ENCODE measurements around the gene SLC16A14. TPM values are rescaled to one million over a fixed set of nuclear protein-coding genes. Genes with fewer than 3 reads are reported as not detected.

SLC16A14 gene
- total RNA-seq, 1 donor from 2014 or later = 7.8 TPM

DNA sequence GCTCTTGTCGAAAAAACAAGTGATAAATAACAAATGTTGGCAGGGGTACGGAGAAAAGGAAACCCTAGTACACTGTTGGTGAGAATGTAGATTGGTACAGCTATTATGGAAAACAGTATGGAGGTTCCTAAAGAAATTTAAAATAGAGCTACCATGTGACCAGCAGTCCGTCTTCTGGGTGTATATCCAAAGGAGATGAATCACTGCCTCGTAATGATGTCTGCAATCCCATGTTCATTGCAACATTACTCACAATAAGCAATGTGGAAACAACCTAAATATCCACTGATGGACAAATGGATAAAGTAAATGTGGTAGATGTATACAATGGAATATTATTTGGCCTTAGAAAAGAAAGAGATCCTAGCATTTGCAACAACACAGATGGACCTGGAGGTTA, 50.6 kb downstream of the SLC16A14 start:
- Mint-ChIP-seq H3K36me3 (ENCODE audit: low read depth) (no peaks in the 10 kb centered on the region), H3K4me1 (ENCODE audit: low read depth) (no peaks in the 10 kb centered on the region), H3K9me3 (no peaks in the 10 kb centered on the region), H3K27ac (no peak overlapping the region), H3K4me3 (ENCODE audit: low read depth) (no peak overlapping the region), H3K27me3 (ENCODE audit: low read depth) (peaks cover 6% of the 10 kb centered on the region)
- intact Hi-C loops (cut with micrococcal nuclease) = no loop called here
- DNase-seq (ENCODE audit: low spot score) = no peak

GRCh38 chr2:230016844-230017243, 51.9 kb downstream of the SLC16A14 start:
- Mint-ChIP-seq H3K27me3 (ENCODE audit: low read depth) (peaks cover 3% of the 10 kb centered on the region), H3K9me3 (no peaks in the 10 kb centered on the region), H3K4me3 (ENCODE audit: low read depth) (no peak overlapping the region), H3K4me1 (ENCODE audit: low read depth) (no peaks in the 10 kb centered on the region), H3K27ac (no peak overlapping the region), H3K36me3 (ENCODE audit: low read depth) (no peaks in the 10 kb centered on the region)
- no peak for DNase-seq (ENCODE audit: low spot score)
- intact Hi-C loops (cut with micrococcal nuclease) = no loop called here

DNA sequence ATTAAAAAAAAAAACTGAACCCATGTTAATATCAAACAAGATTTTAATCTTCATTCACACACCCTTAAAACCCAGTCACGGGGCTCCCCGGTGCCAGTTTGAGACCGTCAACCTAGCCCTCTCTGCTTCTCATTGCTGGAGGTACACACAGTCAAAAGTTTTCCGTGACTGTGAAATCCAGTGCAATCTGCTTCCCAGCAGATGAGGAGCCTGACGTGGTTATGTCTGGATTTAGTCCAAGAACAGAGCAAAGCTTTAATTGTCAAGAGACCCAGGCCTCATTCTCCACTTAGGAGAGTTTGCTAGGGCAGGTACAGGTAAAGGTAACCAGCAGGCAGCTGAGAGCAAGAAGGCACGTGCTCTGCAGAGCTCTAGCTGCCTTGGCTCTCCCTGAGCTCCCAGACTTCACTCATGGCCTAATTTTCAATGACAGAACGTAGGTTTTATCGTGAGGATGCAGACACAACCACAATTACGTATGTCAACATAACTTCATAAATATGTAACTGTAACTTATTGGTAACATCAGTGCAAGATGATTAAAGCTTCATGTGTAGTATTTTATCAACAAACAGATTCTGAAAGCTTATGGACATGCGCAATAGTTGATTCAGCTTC, 56.3 kb downstream of the SLC16A14 start:
- no peak for DNase-seq (ENCODE audit: low spot score)
- Mint-ChIP-seq H3K9me3 (no peaks in the 10 kb centered on the region), H3K27ac (no peak overlapping the region), H3K4me3 (ENCODE audit: low read depth) (no peak overlapping the region), H3K4me1 (ENCODE audit: low read depth) (peaks cover 10% of the 10 kb centered on the region), H3K36me3 (ENCODE audit: low read depth) (no peaks in the 10 kb centered on the region), H3K27me3 (ENCODE audit: low read depth) (peaks cover 3% of the 10 kb centered on the region)
- intact Hi-C loops (cut with micrococcal nuclease) = no loop called here

GRCh38 chr2:230011617-230012016, 57.1 kb downstream of the SLC16A14 start:
- intact Hi-C loops (cut with micrococcal nuclease) = no loop called here
- peaks cover 10% of the 10 kb centered on the region for H3K4me1 Mint-ChIP-seq (ENCODE audit: low read depth)
- H3K4me3 Mint-ChIP-seq (ENCODE audit: low read depth) = no peak overlapping the region
- H3K36me3 Mint-ChIP-seq (ENCODE audit: low read depth) = no peaks in the 10 kb centered on the region
- DNase-seq (ENCODE audit: low spot score) = no peak
- no peak overlapping the region for H3K27ac Mint-ChIP-seq
- H3K27me3 Mint-ChIP-seq (ENCODE audit: low read depth) = peaks cover 3% of the 10 kb centered on the region
- no peaks in the 10 kb centered on the region for H3K9me3 Mint-ChIP-seq

DNA sequence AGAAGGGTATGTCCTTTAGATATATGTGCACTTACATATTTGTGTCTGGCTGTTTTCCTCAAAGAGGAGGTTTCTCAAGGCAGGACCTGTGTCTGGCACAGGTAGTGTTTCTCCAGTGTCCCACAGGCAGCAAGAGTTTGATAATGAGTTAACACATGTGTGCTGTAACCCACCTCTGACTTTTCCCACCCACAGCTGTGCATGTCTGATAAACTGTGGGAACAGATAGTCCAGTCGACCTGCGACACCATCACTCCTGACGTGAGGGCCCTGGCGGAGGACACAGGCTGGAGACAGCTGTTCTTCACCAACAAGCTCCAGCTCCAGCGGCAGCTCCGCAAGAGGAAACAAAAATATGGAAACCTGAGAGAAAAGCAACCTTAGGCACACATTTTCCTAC, 58.2 kb downstream of the SLC16A14 start:
- H3K27ac Mint-ChIP-seq = no peak overlapping the region
- intact Hi-C loops (cut with micrococcal nuclease) = no loop called here
- peaks cover 10% of the 10 kb centered on the region for H3K4me1 Mint-ChIP-seq (ENCODE audit: low read depth)
- no peak for DNase-seq (ENCODE audit: low spot score)
- H3K27me3 Mint-ChIP-seq (ENCODE audit: low read depth) = no peaks in the 10 kb centered on the region
- H3K9me3 Mint-ChIP-seq = no peaks in the 10 kb centered on the region
- no peaks in the 10 kb centered on the region for H3K36me3 Mint-ChIP-seq (ENCODE audit: low read depth)
- no peak overlapping the region for H3K4me3 Mint-ChIP-seq (ENCODE audit: low read depth)

GRCh38 chr2:230008708-230009066, 60.0 kb downstream of the SLC16A14 start:
- no peak for DNase-seq (ENCODE audit: low spot score)
- Mint-ChIP-seq H3K27ac (no peak overlapping the region), H3K27me3 (ENCODE audit: low read depth) (no peaks in the 10 kb centered on the region), H3K36me3 (ENCODE audit: low read depth) (no peaks in the 10 kb centered on the region), H3K4me1 (ENCODE audit: low read depth) (peaks cover 10% of the 10 kb centered on the region), H3K4me3 (ENCODE audit: low read depth) (no peak overlapping the region), H3K9me3 (no peaks in the 10 kb centered on the region)
- intact Hi-C loops (cut with micrococcal nuclease) = loop anchor here (1.0 to 10.0 kb wide), 4 partner anchors 60 to 786 kb away; partner anchors contain the start of gene SLC16A14

- Mint-ChIP-seq H3K4me3 (ENCODE audit: low read depth) (no peak overlapping the region), H3K9me3 (no peaks in the 10 kb centered on the region), H3K36me3 (ENCODE audit: low read depth) (no peaks in the 10 kb centered on the region), H3K27me3 (ENCODE audit: low read depth) (no peaks in the 10 kb centered on the region), H3K27ac (no peak overlapping the region), H3K4me1 (ENCODE audit: low read depth) (peaks cover 10% of the 10 kb centered on the region)
- intact Hi-C loops (cut with micrococcal nuclease) = loop anchor here (1.0 to 10.0 kb wide), 4 partner anchors 60 to 787 kb away; partner anchors contain the start of gene SLC16A14
- peak; percentile 68 for DNase-seq (ENCODE audit: low spot score)
Measured at GRCh38 chr2:230007931-230008707, 60.6 kb downstream of the SLC16A14 start.

DNA sequence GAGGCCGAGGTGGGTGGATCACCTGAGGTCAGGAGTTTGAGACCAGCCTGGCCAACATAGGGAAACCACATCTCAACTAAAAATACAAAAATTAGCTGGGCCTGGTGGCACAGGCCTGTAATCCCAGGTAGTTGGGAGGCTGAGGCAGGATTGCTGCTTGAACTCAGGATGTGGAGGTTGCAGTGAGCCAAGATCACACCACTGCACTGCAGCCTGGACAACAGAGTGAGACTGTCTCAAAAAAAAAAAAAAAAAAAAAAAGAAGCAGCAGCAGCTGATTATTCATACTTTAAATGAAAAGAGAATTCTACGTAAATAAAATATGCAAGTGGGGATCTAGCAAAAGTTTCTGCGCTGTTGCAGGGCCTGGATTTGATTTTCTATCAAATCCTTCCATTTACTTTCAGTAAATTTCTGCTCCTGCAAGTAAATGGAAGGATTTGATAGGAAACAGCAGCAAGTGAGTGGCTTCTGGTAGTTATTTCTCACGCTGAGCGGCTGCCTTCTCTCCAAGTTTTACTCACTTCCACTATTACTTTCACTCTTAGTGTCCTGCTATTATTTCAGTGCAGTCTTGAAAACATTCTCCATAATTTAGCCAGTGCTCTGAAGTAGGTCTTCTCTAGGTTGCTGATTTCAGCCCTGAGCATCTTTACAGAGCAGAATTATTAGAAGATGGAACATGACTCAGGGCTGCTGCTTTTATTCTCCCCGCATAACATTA, 68.4 kb downstream of the SLC16A14 start:
- peaks cover 3% of the 10 kb centered on the region for H3K4me1 Mint-ChIP-seq (ENCODE audit: low read depth)
- H3K27me3 Mint-ChIP-seq (ENCODE audit: low read depth) = no peaks in the 10 kb centered on the region
- H3K27ac Mint-ChIP-seq = no peak overlapping the region
- H3K4me3 Mint-ChIP-seq (ENCODE audit: low read depth) = no peak overlapping the region
- DNase-seq (ENCODE audit: low spot score) = no peak
- no peaks in the 10 kb centered on the region for H3K36me3 Mint-ChIP-seq (ENCODE audit: low read depth)
- intact Hi-C loops (cut with micrococcal nuclease) = loop anchor here (10.0 kb wide), 1 partner anchor 795 kb away; no protein-coding TSS in a partner anchor
- no peaks in the 10 kb centered on the region for H3K9me3 Mint-ChIP-seq

DNA sequence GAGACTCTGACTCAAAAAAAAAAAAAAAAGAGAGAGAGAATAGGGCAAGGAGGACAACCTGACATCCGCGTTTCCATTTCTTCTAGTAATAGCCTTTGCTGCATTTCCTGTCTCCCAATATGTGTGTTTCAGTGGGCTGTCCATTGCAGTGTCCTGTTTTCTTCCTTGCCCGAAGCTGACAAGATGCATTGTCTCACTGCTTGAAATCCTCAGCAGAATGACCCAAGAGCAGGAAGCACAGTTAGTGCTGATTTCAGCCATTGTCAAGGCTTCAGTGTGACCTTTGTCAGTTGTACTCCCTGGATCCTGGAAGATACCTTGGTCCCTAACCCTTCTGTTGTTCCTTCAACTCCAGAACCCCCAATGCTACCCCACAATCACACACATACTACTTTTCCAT, 71.2 kb downstream of the SLC16A14 start:
- intact Hi-C loops (cut with micrococcal nuclease) = no loop called here
- Mint-ChIP-seq H3K27ac (no peak overlapping the region), H3K4me1 (ENCODE audit: low read depth) (peaks cover 3% of the 10 kb centered on the region), H3K36me3 (ENCODE audit: low read depth) (no peaks in the 10 kb centered on the region), H3K4me3 (ENCODE audit: low read depth) (no peak overlapping the region), H3K9me3 (no peaks in the 10 kb centered on the region), H3K27me3 (ENCODE audit: low read depth) (no peaks in the 10 kb centered on the region)
- DNase-seq (ENCODE audit: low spot score) = no peak

- no peaks in the 10 kb centered on the region for H3K9me3 Mint-ChIP-seq
- H3K4me1 Mint-ChIP-seq (ENCODE audit: low read depth) = peaks cover 3% of the 10 kb centered on the region
- intact Hi-C loops (cut with micrococcal nuclease) = no loop called here
- no peak for DNase-seq (ENCODE audit: low spot score)
- no peak overlapping the region for H3K4me3 Mint-ChIP-seq (ENCODE audit: low read depth)
- no peak overlapping the region for H3K27ac Mint-ChIP-seq
- no peaks in the 10 kb centered on the region for H3K36me3 Mint-ChIP-seq (ENCODE audit: low read depth)
- peaks cover 1% of the 10 kb centered on the region for H3K27me3 Mint-ChIP-seq (ENCODE audit: low read depth)
Measured at GRCh38 chr2:229996320-229996719, 72.4 kb downstream of the SLC16A14 start.

- H3K27ac Mint-ChIP-seq = no peak overlapping the region
- H3K4me3 Mint-ChIP-seq (ENCODE audit: low read depth) = no peak overlapping the region
- intact Hi-C loops (cut with micrococcal nuclease) = no loop called here
- peaks cover 1% of the 10 kb centered on the region for H3K27me3 Mint-ChIP-seq (ENCODE audit: low read depth)
- no peaks in the 10 kb centered on the region for H3K9me3 Mint-ChIP-seq
- no peak for DNase-seq (ENCODE audit: low spot score)
- H3K36me3 Mint-ChIP-seq (ENCODE audit: low read depth) = no peaks in the 10 kb centered on the region
- H3K4me1 Mint-ChIP-seq (ENCODE audit: low read depth) = no peaks in the 10 kb centered on the region
Measured at GRCh38 chr2:229993236-229993635, 75.5 kb downstream of the SLC16A14 start.
